Activated CD8-positive, alpha-beta memory T cell treated with anti-CD3 and anti-CD28 coated beads for 1 hour (primary cell): ENCODE data around the gene PTPRN2.

Source experiments
- DNase-seq, 2 donors: peaks; one replicate each; pipeline ENCODE4 v3.0.0-alpha.2; 2020; ENCODE audit warnings: low read depth in 1 of 2; ENCODE audit errors: extremely low read depth in 1 of 2

The PTPRN2 gene

DNA sequence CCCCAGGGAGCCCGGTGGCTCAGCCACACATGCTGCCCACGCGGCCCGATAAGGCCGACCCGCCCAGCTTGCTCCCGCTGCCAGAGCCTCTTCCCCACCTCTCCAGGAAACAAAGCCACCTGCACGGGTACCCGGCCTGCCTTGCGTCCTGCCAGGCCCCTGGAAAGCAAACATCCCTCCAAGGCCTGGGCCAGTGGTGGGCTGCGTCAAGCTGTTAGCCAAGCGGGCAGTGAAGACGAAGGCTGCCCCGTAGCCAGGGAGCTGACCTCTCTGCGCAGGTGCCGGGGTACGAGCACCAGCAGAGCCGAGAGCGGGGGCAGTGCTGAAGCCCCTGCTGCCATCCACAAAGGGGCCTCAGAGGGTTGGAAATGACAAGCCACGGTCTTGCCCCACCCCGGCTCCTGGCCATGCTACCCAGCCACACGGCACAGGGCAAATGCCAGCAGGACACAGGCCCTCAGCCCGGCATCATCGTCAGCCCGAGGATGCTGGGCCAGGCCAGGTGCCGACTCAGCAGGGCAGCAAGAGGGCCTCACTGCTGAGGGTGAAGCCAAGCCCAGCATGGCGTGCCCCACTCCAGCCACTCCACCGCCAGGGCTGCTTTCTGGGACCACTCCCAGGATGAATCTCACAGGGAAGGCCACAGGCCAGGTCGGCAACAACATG lies 140.0 kb downstream of the PTPRN2 start:
- DNase-seq, result no peak

DNA sequence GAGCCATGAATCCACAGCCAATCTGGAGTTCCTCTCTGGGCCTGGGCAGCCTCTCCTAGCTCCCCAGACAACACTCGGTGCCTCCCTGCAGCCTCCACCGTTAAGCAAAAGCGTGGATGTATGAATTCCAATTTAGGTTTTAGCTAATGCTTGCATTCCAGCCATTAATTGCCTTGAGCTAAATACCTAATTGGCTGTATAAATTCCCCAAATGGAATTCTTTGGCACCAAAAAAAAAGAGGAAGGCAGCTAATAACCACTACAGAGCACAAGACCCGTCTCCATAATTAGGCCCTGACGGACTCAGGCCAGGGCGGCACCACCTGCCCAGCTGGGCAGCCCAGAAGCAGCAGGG lies 140.5 kb downstream of the PTPRN2 start:
- DNase-seq, result no peak

DNA sequence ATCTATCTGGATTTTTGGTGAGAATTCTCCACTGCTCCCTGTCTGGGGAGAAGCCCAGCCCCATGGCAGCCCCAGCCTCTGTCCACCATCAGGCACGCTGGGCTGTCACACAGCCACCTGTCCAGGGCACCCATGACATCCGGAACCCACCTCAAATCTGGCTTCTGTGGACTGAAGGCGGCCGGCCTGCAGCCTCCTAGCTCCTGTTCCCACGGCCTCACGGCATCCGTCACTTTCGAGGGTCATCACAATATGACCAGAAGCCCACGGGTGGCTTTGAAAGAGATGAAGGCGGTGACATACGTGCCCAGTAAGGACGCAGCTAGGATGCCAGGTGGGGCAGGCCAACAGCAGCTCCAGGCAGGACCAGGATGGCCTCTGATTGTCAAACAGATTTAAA lies 140.9 kb downstream of the PTPRN2 start:
- no peak for DNase-seq

DNA sequence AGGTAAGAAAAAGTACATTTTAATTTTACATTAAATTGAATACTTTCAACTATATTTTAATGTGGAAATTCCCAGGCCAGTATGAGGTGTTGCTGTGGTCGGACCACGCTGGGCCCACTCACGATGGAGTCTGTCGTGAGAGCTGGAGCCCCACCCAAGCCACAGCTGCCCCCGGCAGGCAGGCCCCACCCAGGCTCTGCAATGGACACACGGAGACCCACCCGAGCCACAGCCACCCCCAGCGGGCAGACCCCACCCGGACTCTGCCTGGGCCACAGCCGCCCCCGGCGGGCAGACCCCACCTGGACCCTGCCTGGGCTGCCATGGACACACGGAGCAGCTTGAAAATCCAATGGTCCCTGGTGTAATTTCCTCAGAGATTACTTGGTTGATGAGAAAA lies 141.3 kb downstream of the PTPRN2 start:
- no peak for DNase-seq

DNA sequence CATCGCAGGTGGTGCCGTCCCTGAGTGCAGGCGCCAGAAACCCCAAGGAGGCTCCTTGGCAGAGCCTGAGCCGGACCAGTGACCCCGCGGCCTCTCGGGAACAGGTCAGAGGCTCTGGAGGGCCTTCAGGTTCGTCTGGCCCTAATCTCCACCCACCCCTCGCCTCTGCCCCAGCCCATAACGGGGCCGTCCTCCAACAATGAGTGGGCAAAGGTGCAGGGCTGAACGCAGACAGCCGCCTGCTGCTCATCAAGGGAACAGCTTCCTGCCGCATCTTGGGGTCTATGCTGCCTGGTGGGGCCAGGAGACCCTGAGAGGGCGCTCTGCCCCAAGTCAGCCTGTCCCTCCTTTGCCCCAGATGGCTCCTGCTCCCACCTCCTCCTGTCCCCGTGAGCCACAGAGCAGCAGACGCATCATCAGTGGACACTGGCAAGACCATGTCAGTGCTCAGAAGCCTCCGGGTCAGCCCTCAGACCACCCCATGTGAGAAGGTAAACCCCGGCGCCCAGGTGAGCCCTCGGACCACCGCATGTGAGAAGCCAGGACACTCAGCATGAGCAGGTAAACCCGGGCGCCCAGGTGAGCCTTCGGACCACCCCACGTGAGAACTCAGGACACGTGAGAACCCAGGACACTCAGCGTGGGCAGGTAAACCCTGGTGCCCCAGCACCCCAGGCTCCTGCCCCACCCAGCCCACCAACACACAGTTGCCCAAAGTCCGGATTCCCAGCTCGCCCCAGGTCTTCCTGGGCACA lies 142.0 kb downstream of the PTPRN2 start:
- DNase-seq, result no peak

DNA sequence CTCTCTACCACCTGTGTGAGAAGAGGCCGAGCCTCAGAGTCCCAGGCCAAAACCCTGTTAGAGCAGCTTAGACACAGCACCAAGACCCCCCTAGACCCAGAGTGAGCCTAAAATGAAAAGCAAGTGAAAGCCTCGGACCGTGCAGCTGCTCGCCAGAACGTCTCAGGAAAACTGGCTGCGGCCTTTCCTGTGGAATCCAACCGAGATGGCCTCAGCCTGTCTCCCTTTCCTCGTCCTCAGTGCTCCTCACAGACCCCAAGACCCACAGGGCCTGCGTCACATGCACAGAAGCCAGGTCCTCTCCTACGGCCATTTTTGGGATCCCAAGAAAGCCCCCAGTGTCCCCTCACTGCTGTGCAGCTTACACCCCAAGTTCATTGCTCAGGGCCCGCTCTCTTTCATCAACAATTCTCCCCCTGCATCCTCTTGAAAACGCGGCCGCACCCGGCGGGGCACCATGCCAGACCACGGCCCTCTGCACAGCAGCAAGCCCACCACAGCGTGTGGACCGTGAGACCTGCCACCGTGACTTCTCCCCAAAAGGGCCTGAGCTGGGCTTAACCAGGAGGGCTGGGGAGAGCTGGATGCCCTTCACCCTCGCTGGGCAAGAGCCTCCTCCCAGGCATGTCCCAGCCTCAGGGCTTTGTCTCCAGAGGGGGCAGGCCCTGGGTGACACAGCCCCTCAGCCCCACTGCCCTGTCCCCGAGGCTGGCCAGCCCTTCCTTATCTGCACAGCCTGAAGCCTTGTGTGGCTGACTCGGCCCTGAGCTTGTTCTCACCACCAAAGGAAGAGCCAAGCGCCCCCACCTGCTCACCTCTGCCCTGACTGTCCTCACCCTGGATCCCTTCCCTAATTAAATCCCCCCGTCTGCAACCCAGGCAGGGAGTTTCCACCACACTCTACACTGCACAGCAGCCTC lies 142.9 kb downstream of the PTPRN2 start:
- no peak for DNase-seq

DNA sequence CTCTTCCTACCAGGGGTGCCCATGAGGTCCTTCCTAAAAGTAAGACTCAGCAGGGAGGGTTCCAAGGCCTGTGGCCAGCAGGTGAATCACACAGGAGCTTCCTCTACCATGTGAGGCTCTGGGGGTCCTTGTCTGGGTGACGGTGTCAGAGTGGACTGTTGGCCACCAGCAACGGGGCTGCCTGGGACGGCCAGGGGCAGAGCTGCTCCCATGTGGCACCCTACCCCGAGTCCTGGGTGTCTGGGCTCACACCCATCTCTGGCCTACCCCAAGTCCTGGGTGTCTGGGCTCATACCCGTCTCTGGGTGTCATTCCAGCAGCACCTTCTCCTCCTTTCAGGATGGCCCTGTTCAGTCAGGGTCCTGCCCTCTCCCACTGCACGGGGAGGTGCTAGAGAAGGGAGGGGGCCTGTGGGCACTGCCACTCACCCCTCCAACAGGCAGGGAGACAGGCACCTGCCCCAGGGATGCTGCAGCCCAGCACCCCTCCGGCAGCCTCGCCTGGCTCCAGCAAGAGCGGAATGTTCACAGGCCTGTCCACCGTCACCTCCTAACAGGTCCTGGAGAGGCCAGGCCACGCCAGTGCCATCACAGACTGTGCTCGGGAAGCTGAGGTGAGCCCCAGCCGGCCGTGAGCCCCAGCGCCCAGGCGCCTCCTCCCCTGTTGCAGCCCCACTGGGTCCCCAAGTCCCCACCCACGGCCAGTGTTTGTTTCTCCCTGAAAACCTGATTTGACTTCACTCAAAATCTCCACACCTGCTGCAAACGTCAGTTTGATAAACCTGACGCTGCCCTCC lies 143.7 kb downstream of the PTPRN2 start:
- no peak for DNase-seq

DNA sequence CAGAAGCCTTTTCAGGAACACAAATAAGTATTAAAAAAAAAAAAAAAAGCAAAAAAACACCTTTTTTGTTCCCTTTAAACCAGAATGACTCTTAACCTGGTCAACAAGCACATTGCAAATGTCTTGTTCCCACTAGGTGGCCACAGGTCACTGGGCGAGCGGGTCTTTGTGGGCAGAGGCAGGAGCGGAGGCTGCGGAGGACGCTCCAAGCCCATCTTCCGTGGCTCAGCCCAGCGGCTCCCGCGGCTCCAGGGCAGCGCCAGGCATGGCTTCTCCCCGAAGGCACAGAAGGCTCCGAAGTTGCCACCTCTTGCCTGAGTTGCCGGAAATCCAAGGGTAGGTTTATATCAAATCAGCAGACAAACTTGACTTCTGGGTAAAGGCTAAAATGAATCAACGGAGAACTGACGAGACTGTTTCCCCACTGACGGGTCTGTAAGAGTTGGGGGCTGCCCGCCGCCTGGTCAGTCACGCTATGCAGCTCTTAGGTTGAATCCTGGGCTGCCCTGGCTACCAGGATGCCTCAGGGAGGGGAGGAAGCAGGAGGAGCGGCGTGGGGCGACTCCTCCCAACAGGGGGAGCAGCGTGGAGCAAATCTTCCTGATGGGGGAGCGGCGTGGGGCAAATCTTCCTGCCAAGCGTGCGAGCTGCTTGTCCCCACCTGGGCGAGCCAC lies 144.5 kb downstream of the PTPRN2 start:
- no peak for DNase-seq

DNA sequence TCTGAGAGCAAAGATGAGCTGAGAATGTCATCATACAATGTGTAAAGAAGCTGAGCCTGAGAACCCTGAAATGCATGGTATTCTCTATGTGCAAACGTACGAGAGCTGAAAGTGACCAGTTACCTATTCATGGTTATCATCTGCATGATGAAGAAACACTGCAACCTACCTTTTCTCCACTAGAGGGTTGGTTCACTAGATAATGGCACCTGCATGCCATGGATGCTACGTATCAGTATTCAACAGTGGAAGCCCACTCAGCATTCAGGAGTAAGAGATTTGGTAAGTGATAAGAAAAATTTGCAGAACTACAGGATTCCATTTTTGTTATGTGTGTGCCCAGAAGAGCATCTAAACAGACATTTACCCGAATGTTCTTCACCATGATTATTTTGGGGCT lies 145.4 kb downstream of the PTPRN2 start:
- no peak for DNase-seq

DNA sequence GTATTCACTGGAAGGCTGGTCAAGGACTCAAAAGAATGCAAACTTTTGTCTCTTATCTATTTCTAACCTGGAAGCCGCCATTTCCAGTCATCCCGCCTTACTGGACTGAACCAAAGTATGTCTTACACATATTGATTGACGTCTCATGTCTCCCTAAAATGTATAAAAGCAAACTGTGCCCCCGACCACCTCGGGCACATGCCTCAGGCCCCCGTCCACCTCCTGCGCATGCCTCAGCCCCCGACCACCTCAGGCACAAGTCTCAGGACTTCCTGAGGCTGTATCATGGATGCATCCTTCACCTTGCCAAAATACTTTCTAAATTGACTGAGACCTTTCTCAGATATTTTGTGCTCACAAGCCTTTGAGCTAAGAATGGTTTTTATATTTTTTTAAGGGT lies 148.6 kb downstream of the PTPRN2 start:
- DNase-seq, result no peak

DNA sequence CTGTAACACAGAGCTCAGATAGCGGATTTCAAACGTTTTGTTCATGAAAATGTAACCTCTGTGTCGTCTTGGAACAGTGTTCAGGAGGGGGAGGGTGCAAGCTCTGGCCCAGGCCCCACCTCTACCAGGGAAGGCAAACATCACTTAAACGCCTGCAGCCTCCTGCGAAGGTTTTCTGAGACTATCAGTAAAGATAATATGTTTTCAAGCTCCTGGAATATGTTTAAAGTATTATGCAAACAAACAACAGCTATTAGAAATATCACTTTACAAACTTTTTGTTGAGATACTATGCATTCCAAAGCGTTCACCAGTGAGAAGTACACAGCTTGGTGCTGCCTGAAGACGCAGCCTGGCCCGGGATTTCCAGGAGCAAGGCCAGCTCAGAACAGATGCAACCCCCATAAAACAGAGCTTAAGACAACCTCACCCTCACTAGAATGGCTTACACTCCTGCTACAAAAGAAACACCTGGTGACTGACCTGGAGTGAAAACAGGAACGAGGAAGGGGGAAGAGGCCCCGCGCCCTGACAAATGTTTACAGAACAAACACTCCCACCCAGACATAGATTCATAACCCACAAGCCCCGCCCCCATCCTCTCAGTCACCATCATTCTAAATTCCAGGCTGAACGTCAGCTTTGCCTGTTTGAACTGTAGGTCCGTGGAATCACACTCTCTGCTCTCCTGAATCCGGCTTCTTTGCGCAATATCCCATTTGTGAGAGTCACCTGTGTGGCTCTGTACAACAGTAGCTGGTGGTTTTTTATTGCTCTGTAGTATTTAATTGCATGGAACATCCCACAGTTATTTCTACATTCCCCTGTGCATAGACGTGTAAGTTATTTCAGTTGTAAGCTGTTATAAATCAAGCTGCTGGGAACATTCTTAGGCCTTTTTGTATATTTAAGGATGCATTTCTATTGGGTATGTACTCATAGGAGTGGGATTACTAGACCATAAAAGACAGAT lies 155.0 kb downstream of the PTPRN2 start:
- DNase-seq, result no peak

DNA sequence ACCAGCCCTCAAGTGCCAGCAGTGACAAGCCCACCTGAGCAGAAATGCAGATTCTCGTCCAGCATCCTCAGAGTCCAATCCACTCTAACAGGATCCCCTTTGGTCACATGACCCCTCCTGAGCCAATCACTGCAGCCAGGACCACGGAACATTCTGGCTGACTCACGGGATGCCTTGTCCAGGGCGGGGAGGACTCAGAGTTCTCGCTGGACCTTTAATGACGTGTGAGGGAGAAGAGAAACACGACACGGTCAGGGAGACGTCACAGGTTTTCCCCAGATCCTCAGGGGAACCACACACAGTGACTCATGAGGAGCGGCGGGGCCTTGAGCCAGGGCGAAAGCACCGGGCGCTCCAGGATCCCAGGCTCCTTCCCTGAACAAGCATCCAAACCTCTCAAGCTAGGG lies 155.7 kb downstream of the PTPRN2 start:
- DNase-seq, result no peak

DNA sequence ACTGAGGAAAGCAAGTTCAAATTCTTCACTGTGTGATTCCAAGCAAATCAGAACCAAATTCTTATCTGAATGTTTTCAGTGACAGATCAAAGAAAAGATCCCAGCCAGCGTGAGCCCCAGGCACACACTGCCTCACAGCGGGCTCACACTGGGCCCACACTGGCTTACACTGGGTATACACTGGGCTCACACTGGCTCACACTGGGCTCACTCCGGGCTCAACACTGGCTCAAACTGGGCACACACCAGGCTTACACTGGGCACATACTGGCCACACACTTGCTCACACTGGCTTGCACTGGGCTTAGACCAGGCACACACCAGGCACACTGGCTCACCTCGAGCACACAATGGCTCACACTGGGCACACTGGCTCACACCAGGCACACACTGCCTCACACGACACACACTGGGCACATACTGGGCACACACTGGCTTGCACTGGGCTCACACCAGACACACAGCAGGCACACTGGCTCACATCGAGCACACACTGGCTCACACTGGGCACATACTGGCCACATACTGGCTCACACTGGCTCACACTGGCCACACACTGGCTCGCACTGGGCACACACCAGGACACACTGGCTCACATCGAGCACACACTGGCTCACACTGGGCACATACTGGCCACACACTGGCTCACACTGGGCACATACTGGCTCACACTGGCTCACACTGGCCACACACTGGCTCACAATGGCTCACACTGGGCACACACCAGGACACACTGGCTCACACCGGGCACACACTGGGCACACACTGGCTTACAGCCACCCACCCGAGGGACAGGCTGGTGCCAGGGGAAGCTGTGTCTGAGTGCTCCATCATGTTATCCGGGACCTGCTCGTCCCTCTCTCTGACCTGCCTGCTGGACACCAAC lies 156.3 kb downstream of the PTPRN2 start:
- no peak for DNase-seq

DNA sequence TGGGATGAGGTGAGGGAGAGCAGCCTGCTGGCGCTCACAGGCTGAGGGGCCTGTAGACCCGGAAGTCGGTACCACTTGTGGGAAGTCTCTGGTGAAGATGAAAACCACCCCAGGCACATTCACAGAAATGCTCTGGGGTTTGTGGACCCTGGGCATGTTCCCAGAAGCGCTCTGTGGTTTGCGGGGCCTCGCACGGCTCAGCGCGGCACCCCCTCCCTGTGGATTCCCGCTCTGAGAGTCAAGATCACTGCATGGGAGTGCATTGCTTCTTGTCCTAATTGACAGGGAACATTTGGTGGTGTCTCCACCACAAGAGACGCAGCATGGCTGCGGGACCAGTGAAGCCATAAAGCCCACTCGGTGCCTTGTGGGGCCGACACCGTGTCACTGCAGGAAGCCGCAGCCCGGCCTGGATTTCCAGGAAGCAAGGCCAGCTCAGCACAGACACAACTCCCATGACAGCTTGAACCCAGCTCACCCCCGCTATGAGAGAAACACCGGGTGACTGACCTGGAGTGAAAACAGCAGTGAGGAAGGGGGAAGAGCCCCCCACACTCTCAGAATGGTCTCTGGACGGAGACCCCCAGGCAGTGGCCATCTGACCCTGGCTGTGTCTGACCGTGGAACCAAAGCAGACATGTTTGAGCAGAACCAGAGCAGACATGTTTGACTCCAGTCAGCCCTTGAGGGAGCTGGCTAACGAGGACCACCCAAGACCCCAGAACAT lies 157.2 kb downstream of the PTPRN2 start:
- DNase-seq, result no peak

DNA sequence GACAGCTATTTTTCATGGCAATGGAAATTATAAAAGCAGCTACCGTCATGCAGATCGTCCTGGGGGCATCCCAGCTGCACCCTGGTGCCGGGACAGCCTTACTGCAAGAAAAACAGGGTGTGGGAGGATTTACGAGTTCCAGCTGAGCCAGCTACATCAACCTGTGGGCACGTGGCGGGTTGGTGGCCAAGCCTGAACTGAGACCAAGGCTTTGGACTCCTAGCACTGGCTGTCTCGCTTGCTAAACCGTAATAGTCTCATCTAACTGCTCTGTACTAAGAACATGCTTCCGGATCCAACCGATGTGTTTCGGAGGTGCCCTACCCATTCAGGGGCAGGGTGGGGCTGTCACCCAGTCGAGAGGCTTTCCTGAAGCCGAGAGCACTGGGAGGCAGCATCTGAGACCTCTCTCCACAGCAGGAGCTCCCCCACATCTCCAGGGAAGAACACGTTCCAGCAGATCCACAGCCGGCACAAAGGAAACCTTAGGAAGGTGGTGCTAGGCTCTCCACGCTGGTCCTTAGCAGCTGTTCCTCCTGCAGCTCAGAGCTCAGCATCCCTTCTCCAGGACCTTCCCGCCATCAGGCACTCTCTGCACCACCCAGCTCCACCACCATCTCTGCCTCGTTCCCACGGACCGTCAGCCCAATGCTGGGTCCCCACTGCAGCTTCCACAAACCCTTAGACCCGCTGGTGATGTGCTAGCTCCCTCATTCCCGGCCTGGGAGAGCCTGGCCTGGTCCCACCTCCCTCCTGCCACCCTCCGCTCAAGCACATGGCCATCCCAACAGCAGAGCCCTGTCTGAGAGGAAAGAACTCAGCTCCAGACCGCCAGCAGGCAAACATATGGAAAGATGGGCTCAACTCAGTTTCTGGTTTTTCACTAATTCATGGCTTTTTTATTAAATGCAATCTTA lies 158.5 kb downstream of the PTPRN2 start:
- no peak for DNase-seq

DNA sequence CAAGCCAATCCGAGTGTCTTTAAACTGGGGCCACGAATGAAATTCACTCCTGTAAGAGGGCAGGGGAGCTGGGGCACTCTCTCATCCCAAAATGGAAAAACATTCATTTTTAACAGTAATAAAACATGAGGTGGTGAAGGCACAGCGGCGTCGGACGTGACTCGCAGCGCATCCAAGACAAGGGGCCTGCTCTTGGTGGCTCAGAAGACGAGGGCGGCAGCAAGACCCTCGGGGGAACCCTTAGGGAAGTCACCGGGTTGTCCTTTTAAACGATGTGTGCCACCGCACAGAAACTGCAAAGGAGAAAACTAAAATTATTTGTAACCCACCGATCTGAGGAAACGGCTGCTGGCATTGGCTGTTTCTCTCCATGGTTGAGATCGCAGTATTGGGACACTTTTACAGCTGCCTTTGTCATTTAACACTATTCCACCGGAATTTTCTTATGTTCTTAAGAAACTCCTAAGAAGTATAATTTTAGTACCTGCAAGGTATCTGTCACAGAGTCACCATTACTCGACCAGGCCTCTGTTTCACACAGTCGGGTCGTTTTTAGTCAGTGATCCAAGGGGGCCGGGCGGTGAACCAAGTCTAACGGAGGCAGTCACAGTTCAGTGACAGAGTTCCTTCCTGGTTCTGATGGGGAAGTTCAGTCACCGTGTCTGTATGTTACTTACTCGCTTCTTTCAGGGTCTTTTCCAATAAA lies 159.3 kb downstream of the PTPRN2 start:
- no peak for DNase-seq
